GM12878 (cell line): ENCODE results near the gene MZB1. TPM values are rescaled to one million over a fixed set of nuclear protein-coding genes. Genes with fewer than 3 reads are reported as not detected.

Source experiments
- BCL11A ChIP-seq: IDR thresholded peaks from 2 replicates; pipeline ENCODE4 v1.6.1; 2011; ENCODE audit warnings: low read depth, low read length
- CEBPB ChIP-seq, 2 experiments: fragments of 150-350 bp in 1 of 2; IDR thresholded peaks; 2 replicates each; pipeline ENCODE4 v1.6.1; 2012 to 2014; ENCODE audit warnings: low read depth in 2 of 2, low read length in 2 of 2, borderline replicate concordance in 1 of 2, inconsistent platforms in 1 of 2
- CHD4 ChIP-seq: fragments of 200-600 bp; sonication (generic); IDR thresholded peaks from 2 replicates; pipeline ENCODE4 v1.6.1; 2016; ENCODE audit warnings: mild to moderate bottlenecking
- DPF2 ChIP-seq: fragments of 450-650 bp; IDR thresholded peaks from 2 replicates; pipeline ENCODE4 v1.6.1; 2017; ENCODE audit warnings: mild to moderate bottlenecking
- ETV6 ChIP-seq, 2 experiments: fragments of 450-650 bp in 1 of 2; IDR thresholded peaks in 1 of 2; conservative IDR thresholded peaks in 1 of 2; 2 replicates each; pipeline ENCODE4 v1.6.1; 2014; ENCODE audit warnings: antibody characterized with exemption in 1 of 2, borderline replicate concordance in 1 of 2, low read depth in 1 of 2, mild to moderate bottlenecking in 1 of 2, moderate library complexity in 1 of 2
- FOXK2 ChIP-seq: fragments of 450-650 bp; IDR thresholded peaks from 2 replicates; pipeline ENCODE4 v1.6.1; 2017; ENCODE audit warnings: mild to moderate bottlenecking, moderate library complexity
- HDAC6 ChIP-seq: fragments of 200-600 bp; sonication (generic); IDR thresholded peaks from one replicate; pipeline ENCODE4 v1.8.0; 2017; ENCODE audit warnings: antibody characterized with exemption; ENCODE audit not compliant: unreplicated experiment
- MYC ChIP-seq: IDR thresholded peaks from 2 replicates; pipeline ENCODE4 v1.6.1; 2011; ENCODE audit warnings: mild to moderate bottlenecking, low read length, moderate library complexity, inconsistent platforms; ENCODE audit not compliant: insufficient read depth, insufficient replicate concordance, insufficient read length, severe bottlenecking
- PBX3 ChIP-seq: IDR thresholded peaks from 2 replicates; pipeline ENCODE4 v1.6.1; 2011; ENCODE audit warnings: mild to moderate bottlenecking, low read depth, low read length, moderate library complexity; ENCODE audit not compliant: insufficient replicate concordance
- POLR2AphosphoS5 ChIP-seq: IDR thresholded peaks from 2 replicates; pipeline ENCODE4 v1.6.1; 2011; ENCODE audit warnings: mild to moderate bottlenecking, low read length, inconsistent platforms
- RBBP5 ChIP-seq: fragments of 200-600 bp; sonication (generic); conservative IDR thresholded peaks from 2 replicates; pipeline ENCODE4 v1.6.1; 2016
- SMAD1 ChIP-seq: fragments of 450-650 bp; IDR thresholded peaks from 2 replicates; pipeline ENCODE4 v1.6.1; 2018; ENCODE audit warnings: mild to moderate bottlenecking, low read depth; ENCODE audit not compliant: partially characterized antibody
- SMARCA5 ChIP-seq: fragments of 450-650 bp; IDR thresholded peaks from 2 replicates; pipeline ENCODE4 v1.6.1; 2017; ENCODE audit warnings: mild to moderate bottlenecking
- SP1 ChIP-seq: IDR thresholded peaks from one replicate; pipeline ENCODE4 v1.6.1; 2011; ENCODE audit warnings: low read depth, low read length
- polyA plus RNA-seq, 11 experiments: library from polyadenylated mRNA; depleted of rRNA in 4 of 11; unstranded in 6 of 11; stranded (reverse) in 5 of 11; fragments of >200 nt; fragmentation: Nextera tagmentation in 4 of 11; fragmentation: Illumina TruSeq in 1 of 11; extraction: Ambion mirVana in 4 of 11; extraction: Trizol in 1 of 11; gene quantifications; 1 replicate in 1 of 11; 2 replicates in 10 of 11; pipeline versions ENCODE4 v1.2.1 to v1.2.3, GENCODE V29; 2011 to 2016; ENCODE audit warnings: inconsistent platforms in 2 of 11, missing spikeins in 2 of 11, low read depth in 1 of 11
- total RNA-seq, 4 experiments: library from RNA; depleted of rRNA in 3 of 4; stranded (reverse); fragments of >200 nt in 3 of 4; fragmentation: Illumina TruSeq in 1 of 4; extraction: Trizol in 1 of 4; gene quantifications; 2 replicates each; pipeline versions ENCODE4 v1.2.1 to v1.2.3, GENCODE V29; 2013 to 2021
- TF ChIP-seq, protein P1 (sequence below): IDR thresholded peaks from 2 replicates; pipeline ENCODE4 v1.6.1; 2012; ENCODE audit warnings: low read depth, low read length, improper control_type of control experiment
- TF ChIP-seq, protein P2 (sequence below): fragments of 450-650 bp; IDR thresholded peaks from 2 replicates; pipeline ENCODE4 v1.6.1; 2016; ENCODE audit warnings: mild to moderate bottlenecking
- TF ChIP-seq, protein P3 (sequence below): fragments of 450-650 bp; IDR thresholded peaks from 2 replicates; pipeline ENCODE4 v1.6.1; 2016; ENCODE audit warnings: mild to moderate bottlenecking, moderate library complexity, borderline replicate concordance

The MZB1 gene
- total and polyA plus RNA-seq, 10 of the 15 experiments (the other 5 are each of a cell fraction or from before 2014, with no cell fraction given) = 19.3 to 406 (median 188) TPM

DNA sequence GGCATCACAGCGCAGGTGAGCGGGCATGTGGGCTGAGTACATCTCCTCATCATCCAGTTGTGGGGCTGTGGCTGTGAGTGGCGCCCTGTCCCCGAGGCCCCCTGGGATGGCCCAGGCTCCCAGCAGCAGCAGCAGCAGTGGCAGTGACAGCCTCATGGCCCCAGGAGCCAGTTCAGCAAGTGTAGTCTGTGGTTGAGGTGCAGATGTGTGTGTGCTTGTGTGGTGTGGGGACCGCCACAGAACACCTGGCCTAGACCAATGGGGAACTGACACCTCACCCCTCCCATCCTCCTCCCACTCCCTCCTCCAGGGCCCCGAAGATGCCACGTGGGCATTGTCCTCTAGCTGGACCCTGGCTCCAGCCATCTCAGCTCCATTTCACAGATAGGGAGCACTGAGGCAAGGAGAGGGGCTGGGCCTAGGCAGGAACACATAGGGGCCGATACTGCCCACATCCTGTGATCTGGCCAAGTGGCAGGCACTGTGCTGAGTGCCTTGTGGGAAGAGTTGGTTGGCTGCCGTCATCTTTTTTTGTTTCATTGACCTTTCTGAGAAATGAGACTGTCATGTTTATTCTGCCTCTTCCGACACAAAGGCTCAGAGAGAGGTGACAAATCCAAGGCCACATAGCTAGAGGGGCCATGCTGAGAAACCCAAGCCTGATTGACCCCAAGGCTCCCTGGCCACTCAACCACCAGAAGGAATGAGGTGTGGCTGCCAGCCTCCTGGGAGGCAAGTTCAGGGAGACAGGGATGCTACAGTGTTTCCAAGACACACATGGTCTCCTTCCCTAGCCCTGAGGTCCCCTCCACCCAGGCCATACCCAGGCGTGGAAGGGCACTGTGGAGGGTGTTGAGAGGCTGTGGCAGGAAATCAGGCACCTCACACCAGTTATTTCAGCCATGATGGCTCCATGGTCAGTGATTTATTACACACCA is at the start of gene MZB1 (continued):
- peak; percentile 95 for TF ChIP-seq MYC
- TF ChIP-seq CEBPB (IDR thresholded peaks at IDR 0.05; ENCODE audit: borderline replicate concordance in 1 of 2, low read depth in 2 of 2, low read length in 2 of 2) = no peak
- TF ChIP-seq DPF2 = peak; percentile 85
- TF ChIP-seq PBX3 = no peak
- peak; percentile 41; the same call in 1 of the 2 replicates for TF ChIP-seq BCL11A
- no peak for TF ChIP-seq ETV6 (conservative IDR thresholded peaks at IDR 0.05 in 1 of 2, IDR thresholded peaks at IDR 0.05 in 1 of 2; ENCODE audit: borderline replicate concordance in 1 of 2, low read depth in 1 of 2)
- TF ChIP-seq SMARCA5 = peak; percentile 99
- TF ChIP-seq, protein P1, sequence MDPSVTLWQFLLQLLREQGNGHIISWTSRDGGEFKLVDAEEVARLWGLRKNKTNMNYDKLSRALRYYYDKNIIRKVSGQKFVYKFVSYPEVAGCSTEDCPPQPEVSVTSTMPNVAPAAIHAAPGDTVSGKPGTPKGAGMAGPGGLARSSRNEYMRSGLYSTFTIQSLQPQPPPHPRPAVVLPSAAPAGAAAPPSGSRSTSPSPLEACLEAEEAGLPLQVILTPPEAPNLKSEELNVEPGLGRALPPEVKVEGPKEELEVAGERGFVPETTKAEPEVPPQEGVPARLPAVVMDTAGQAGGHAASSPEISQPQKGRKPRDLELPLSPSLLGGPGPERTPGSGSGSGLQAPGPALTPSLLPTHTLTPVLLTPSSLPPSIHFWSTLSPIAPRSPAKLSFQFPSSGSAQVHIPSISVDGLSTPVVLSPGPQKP = peak; percentile 23; the same call in 1 of the 2 replicates
- TF ChIP-seq, protein P2, sequence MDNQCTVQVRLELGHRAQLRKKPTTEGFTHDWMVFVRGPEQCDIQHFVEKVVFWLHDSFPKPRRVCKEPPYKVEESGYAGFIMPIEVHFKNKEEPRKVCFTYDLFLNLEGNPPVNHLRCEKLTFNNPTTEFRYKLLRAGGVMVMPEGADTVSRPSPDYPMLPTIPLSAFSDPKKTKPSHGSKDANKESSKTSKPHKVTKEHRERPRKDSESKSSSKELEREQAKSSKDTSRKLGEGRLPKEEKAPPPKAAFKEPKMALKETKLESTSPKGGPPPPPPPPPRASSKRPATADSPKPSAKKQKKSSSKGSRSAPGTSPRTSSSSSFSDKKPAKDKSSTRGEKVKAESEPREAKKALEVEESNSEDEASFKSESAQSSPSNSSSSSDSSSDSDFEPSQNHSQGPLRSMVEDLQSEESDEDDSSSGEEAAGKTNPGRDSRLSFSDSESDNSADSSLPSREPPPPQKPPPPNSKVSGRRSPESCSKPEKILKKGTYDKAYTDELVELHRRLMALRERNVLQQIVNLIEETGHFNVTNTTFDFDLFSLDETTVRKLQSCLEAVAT = peak; percentile 96
- TF ChIP-seq, protein P3, sequence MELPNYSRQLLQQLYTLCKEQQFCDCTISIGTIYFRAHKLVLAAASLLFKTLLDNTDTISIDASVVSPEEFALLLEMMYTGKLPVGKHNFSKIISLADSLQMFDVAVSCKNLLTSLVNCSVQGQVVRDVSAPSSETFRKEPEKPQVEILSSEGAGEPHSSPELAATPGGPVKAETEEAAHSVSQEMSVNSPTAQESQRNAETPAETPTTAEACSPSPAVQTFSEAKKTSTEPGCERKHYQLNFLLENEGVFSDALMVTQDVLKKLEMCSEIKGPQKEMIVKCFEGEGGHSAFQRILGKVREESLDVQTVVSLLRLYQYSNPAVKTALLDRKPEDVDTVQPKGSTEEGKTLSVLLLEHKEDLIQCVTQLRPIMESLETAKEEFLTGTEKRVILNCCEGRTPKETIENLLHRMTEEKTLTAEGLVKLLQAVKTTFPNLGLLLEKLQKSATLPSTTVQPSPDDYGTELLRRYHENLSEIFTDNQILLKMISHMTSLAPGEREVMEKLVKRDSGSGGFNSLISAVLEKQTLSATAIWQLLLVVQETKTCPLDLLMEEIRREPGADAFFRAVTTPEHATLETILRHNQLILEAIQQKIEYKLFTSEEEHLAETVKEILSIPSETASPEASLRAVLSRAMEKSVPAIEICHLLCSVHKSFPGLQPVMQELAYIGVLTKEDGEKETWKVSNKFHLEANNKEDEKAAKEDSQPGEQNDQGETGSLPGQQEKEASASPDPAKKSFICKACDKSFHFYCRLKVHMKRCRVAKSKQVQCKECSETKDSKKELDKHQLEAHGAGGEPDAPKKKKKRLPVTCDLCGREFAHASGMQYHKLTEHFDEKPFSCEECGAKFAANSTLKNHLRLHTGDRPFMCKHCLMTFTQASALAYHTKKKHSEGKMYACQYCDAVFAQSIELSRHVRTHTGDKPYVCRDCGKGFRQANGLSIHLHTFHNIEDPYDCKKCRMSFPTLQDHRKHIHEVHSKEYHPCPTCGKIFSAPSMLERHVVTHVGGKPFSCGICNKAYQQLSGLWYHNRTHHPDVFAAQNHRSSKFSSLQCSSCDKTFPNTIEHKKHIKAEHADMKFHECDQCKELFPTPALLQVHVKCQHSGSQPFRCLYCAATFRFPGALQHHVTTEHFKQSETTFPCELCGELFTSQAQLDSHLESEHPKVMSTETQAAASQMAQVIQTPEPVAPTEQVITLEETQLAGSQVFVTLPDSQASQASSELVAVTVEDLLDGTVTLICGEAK = no peak
- peak; percentile 73 for TF ChIP-seq SP1
- TF ChIP-seq HDAC6 = no peak
- TF ChIP-seq SMAD1 = no peak
- TF ChIP-seq RBBP5 = no peak
- no peak for TF ChIP-seq FOXK2
- peak; percentile 96 for TF ChIP-seq POLR2AphosphoS5
- no peak for TF ChIP-seq CHD4
